ENCODE measurements around the gene DOCK10. TPM values are rescaled to one million over a fixed set of nuclear protein-coding genes. Genes with fewer than 3 reads are reported as not detected.

Gene DOCK10
- polyA plus RNA-seq, 12 donors = 13.4 to 35.6 (median 18.2) TPM; not detected in 1

GRCh38 chr2:225013425-225014365 is 28.6 kb downstream of the DOCK10 start:
- no peak for DNase-seq

DNA sequence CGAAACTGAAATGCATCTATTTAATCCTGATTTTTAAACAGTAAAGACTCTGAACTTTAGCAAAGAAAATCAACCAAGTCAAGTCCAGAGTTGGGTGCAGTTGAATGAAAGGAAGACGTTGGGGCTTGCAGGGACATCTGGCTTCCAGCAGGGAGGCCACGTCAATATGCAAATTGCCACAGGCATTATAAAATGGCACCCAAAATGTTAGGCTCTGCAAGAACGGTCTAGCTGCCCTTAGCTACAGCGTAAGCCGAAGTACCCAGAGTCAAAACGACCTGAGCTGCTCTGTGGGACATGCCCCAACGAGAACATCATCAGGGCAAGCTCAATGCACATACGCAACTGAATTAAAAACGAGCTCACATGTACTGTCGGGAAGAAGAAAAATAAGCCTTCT is 30.7 kb downstream of the DOCK10 start:
- no peak for DNase-seq

DNA sequence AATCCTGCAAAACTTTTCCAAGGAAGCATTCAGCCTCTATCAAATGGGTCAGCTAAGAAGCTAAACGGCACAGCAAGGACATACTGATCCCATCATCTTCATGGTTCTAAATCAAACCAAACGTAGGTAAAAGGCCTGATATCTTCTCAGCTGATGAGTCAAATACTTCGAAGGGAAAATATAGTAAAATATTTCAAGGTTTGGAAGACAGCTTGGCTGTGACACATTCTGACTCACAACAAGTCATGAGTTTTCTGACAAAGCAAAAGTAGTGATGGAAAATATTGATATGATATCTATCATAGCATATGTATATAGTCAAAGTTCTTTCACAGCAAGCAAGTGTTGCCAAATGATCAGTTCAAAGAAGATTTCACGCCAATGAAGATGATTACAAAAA is 31.5 kb downstream of the DOCK10 start:
- no peak for DNase-seq

GRCh38 chr2:225009768-225010167 is 32.5 kb downstream of the DOCK10 start:
- no peak for DNase-seq

- no peak for DNase-seq
Observed at GRCh38 chr2:225008935-225009334, 33.3 kb downstream of the DOCK10 start.

DNA sequence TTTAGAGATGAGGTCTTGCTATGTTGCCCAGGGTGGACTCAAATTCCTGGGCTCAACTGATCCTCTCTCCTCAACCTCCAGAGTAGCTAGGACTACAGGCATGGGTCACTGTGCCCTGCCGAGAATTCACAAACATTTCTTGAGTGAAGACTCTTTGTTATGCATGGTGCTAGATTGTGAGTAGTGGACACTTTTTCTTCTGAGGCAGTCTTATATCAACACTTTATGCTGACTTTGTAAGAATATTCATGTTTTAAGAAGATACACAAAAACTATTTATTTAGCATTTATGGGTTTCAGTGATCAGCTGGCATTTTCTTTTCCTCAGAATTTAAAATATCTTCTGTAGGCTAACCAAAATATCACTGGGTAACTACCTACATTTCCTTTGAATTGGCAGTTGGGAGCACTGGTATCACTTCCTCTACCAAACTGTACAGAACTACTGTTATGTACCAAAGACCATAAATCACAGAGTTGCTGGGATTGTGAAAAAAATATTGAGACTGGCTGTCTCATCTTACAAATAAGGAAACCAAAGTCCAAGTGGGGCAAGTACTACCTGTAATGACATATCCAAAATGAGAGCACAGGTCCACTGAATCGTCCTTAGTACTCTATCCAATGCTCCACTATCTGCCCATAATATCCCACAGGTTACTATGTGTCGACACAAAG is 34.0 kb downstream of the DOCK10 start:
- no peak for DNase-seq

DNA sequence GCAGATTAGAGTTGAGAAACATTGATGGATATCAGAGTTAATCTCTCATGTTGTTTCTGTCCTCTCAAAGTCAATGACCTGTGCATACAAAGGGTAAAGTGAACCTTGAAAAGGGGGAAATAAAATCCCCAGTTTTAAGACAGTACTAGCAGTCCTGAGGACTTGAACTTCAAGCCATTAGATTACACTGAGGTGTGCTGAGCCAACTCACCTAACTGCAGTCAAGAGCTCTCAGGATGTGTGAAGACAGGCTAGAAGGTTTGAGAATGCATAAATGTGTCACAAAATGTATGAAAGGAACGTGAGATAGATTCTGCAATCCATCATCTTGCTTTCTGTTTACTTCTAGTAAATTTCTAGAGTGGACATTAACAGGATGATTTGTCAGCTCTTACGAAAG is 35.5 kb downstream of the DOCK10 start:
- no peak for DNase-seq

GRCh38 chr2:225004597-225004996 is 37.7 kb downstream of the DOCK10 start:
- DNase-seq = no peak

- DNase-seq = no peak
Observed at GRCh38 chr2:225002656-225003045, 39.6 kb downstream of the DOCK10 start.

DNA sequence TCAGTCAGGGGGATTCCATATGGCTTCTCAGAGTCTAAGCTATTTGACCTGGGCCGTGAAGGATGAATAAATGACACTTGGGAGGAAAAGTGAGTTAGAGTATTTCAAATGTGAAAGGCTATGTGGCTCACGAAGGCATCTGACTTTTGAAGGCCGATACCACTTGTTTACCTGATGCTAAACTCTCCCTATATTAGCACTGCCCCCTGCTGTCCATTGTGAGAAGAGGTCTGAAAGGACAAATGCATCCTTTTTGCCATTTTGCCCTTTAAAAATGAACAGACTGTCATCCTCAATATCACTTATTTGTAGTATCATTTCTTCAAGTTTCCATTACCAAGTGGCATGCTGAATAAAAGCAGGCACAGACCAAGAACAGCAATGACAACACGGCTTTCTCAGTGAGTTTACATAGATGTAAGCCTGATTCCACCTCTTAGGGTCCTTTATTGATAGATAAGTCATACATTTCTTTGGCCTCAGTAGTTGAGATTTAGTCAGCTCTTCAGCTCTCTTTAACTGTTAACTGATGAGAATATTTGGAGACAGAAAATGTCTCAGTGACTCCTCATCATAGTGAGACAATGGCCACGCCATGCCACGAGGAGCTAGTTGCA is 40.1 kb downstream of the DOCK10 start:
- peak; percentile 62 for DNase-seq

DNA sequence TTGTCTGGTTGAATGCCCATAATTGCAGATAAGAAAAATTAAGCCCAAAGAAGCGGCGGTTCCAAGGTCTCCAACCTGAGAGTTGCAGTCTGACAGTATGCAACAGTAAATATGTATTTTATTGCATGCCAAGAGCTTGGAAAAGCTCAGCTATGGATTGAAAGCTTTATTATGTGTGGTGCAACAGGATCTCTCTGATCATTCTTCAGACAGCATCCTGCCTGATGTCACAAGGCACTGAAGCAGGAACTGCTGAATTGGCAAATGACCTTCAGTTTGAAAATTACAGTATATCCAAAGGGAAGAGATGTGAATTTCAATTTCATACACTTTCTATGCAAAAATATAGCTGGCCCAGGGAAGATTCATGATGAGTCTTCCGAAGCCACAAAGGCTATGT is 42.5 kb downstream of the DOCK10 start:
- no peak for DNase-seq

DNA sequence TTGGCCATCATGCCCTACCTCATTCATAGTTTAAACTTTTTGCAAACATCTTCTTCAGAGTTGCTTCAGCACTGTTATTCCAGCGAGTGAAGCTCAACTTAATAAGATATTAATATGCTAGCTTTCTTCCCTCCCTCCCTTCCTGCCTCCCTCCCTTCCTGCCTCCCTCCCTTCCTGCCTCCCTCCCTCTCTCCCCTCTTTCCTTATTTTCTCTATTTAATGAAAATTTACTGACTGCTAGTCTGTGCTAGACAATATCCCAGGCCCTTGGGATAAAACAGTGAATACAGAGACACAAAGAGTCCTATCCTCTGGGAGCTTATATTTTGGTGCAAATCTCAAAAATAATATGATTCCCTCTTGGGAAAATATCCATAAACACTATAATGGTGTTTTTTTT is 42.9 kb downstream of the DOCK10 start:
- no peak for DNase-seq

DNA sequence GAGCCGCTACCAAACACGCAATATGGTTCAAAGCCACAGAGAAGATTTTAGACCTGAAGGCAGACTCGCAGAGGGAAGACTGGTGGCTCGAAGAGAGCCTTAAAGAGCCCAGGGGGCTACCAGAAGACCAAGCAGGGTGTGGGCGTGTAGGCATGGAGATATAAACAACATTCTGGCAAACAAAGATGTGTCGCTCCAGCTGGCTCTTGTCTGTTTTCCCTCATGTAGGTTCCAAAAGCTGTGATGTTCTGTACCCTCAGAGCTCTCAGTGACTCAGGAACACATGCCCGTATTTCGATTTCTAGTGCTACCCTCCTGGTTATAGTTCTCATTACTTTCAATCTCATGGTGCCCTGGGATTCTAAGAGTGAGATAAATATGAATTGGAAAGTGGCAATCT is 44.5 kb downstream of the DOCK10 start:
- peak; percentile 17 for DNase-seq

GRCh38 chr2:224995419-224995818 is 46.8 kb downstream of the DOCK10 start:
- DNase-seq = no peak

GRCh38 chr2:224994242-224994823 is 47.9 kb downstream of the DOCK10 start:
- no peak for DNase-seq

GRCh38 chr2:224990710-224991109 is 51.6 kb downstream of the DOCK10 start:
- no peak for DNase-seq

- no peak for DNase-seq
Observed at GRCh38 chr2:224987733-224988132, 54.5 kb downstream of the DOCK10 start.

- no peak for DNase-seq
Observed at GRCh38 chr2:224986477-224986876, 55.8 kb downstream of the DOCK10 start.

GRCh38 chr2:224984637-224985036 is 57.6 kb downstream of the DOCK10 start:
- no peak for DNase-seq

GRCh38 chr2:224983712-224984554 is 58.3 kb downstream of the DOCK10 start:
- peak; percentile 69 for DNase-seq

Data from muscle of arm (tissue), 12 donors.